A673 (cell line): ENCODE measurements around the gene UBXN7. TPM values are rescaled to one million over a fixed set of nuclear protein-coding genes. Genes with fewer than 3 reads are reported as not detected.
"Not testable (repeated sequence)": the region's sequence is repeated elsewhere in the genome, so short reads cannot be mapped to it uniquely, and the experiment has no call there.

Experiments
- BruUV-seq: library from RNA; stranded (reverse); fragments of 400-500 nt; replicated peaks from 2 replicates; lab custom pipeline; 2021; lab: Mats Ljungman, UMichigan
- CTCF ChIA-PET: fragments of 300-600 bp; sonication (Branson Sonifier 250); formaldehyde crosslinking; loops from one replicate; lab custom pipeline; 2022; ENCODE audit warnings: antibody characterized with exemption; lab: Charles Lee
- POLR2A ChIA-PET: fragments of 300-600 bp; sonication (Branson Sonifier 250); formaldehyde crosslinking; loops from one replicate; lab custom pipeline; 2022; ENCODE audit warnings: antibody characterized with exemption; ENCODE audit not compliant: low non-redundant PET; lab: Charles Lee
- DNase-seq: peaks from one replicate; pipeline ENCODE4 v3.0.0-alpha.2; 2015; ENCODE audit warnings: low spot score
- H3K27ac ChIP-seq: fragments of 200-600 bp; sonication (generic); 2 replicates; pipeline ENCODE4 v1.5.1; 2016; ENCODE audit warnings: mixed run types, low read depth, mild to moderate bottlenecking, mixed read lengths, antibody characterized with exemption, low read length; ENCODE audit not compliant: poor library complexity, severe bottlenecking
- H3K27me3 ChIP-seq: fragments of 200-600 bp; sonication (generic); replicated peaks from 2 replicates; pipeline ENCODE4 v1.6.1; 2017; ENCODE audit warnings: mixed run types, low read depth, mild to moderate bottlenecking, mixed read lengths, antibody characterized with exemption, low read length; ENCODE audit not compliant: insufficient read depth, poor library complexity
- H3K36me3 ChIP-seq: fragments of 200-600 bp; sonication (generic); 2 replicates; pipeline ENCODE4 v1.6.1; 2016; ENCODE audit warnings: mixed run types, mild to moderate bottlenecking, mixed read lengths, antibody characterized with exemption, low read length; ENCODE audit not compliant: insufficient read depth, poor library complexity, severe bottlenecking
- H3K4me1 ChIP-seq: fragments of 200-600 bp; sonication (generic); 2 replicates; pipeline ENCODE4 v1.6.1; 2017; ENCODE audit warnings: mixed run types, mild to moderate bottlenecking, mixed read lengths, antibody characterized with exemption, low read length; ENCODE audit not compliant: insufficient read depth, poor library complexity, severe bottlenecking
- H3K4me3 ChIP-seq: fragments of 200-600 bp; sonication (generic); 2 replicates; pipeline ENCODE4 v1.5.1; 2016; ENCODE audit warnings: low read depth, mixed run types, mild to moderate bottlenecking, mixed read lengths, low read length; ENCODE audit not compliant: poor library complexity, severe bottlenecking
- H3K9me3 ChIP-seq: fragments of 200-600 bp; sonication (generic); 2 replicates; pipeline ENCODE4 v1.6.1; 2016; ENCODE audit warnings: mixed run types, low read depth, mild to moderate bottlenecking, mixed read lengths, antibody characterized with exemption, low read length; ENCODE audit not compliant: poor library complexity, severe bottlenecking
- EZH2 ChIP-seq: fragments of 200-600 bp; sonication (generic); IDR thresholded peaks from 2 replicates; pipeline ENCODE4 v1.6.1; 2017; ENCODE audit warnings: borderline replicate concordance, low read depth, mild to moderate bottlenecking, mixed read lengths, antibody characterized with exemption, low read length; ENCODE audit not compliant: poor library complexity, severe bottlenecking
- intact Hi-C: fragments of 100-400 bp; cut with micrococcal nuclease; formaldehyde crosslinking; loops from one replicate; pipeline ENCODE4 v1.10.0; 2022; ENCODE audit not compliant: unreplicated experiment
- total RNA-seq: library from RNA; stranded (reverse); gene quantifications from 2 replicates; pipeline ENCODE4 v1.2.3, GENCODE V29; 2021
- TF ChIP-seq, protein P1 (sequence below): fragments of 300-800, 200-600 bp; sonication (generic); conservative IDR thresholded peaks from 2 replicates; pipeline ENCODE4 v1.5.1; 2017; ENCODE audit warnings: low read depth, mild to moderate bottlenecking, antibody characterized with exemption, low read length, moderate library complexity, mixed read lengths

UBXN7 gene
- total RNA-seq, 1 experiment from 2014 or later: 94.2 TPM

DNA sequence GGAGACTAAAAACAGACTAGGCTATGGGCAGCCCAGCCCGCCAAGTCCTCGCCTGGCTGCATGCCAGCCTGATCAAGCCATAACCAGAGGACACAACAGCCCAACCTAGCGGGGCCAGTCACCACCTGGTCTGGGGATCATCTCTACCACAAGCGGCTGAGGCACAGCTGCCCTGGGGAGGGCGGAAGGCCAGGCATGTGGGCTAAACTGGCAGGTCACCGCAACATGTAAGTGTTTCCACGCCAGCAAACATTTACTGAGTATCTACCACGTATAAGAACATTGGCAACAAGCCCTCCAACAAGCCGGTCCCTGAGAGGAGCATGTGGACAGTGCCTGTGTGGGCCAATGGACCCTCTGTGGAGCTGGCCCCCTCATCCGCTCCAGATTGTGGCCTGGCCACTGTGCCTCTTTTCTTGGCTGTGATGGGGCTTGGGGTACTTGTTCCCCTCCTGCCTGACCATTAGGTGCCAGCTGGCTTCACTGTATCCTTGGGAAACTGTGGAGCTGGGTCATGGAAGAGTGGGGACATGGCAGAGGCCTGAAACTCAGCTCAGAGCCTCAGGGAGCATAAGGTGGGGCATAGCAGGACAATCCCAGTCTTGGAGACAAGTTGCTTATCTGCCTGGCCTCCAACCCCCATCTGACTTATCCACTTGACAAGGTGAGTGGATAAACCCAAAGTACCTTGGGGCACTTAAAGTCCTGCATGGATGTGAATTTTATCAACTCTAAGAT is 9.0 kb downstream of the UBXN7 start:
- no peak for DNase-seq
- Histone ChIP-seq H3K36me3 (no peaks in the 10 kb centered on the region), H3K27ac (no peak overlapping the region), H3K4me3 (no peak overlapping the region), H3K9me3 (no peaks in the 10 kb centered on the region), H3K27me3 (no peaks in the 10 kb centered on the region), H3K4me1 (no peaks in the 10 kb centered on the region)
- intact Hi-C loops: no loop called here
- CTCF ChIA-PET: interaction anchor here (0.7 kb wide), 1 partner anchor 698 kb away, joined by 4 read pairs; no protein-coding TSS in a partner anchor
- POLR2A ChIA-PET: no interaction called here
- TF ChIP-seq, protein P1, sequence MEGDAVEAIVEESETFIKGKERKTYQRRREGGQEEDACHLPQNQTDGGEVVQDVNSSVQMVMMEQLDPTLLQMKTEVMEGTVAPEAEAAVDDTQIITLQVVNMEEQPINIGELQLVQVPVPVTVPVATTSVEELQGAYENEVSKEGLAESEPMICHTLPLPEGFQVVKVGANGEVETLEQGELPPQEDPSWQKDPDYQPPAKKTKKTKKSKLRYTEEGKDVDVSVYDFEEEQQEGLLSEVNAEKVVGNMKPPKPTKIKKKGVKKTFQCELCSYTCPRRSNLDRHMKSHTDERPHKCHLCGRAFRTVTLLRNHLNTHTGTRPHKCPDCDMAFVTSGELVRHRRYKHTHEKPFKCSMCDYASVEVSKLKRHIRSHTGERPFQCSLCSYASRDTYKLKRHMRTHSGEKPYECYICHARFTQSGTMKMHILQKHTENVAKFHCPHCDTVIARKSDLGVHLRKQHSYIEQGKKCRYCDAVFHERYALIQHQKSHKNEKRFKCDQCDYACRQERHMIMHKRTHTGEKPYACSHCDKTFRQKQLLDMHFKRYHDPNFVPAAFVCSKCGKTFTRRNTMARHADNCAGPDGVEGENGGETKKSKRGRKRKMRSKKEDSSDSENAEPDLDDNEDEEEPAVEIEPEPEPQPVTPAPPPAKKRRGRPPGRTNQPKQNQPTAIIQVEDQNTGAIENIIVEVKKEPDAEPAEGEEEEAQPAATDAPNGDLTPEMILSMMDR: no peak
- TF ChIP-seq EZH2: no peak
- BruUV-seq: no TSS peak

DNA sequence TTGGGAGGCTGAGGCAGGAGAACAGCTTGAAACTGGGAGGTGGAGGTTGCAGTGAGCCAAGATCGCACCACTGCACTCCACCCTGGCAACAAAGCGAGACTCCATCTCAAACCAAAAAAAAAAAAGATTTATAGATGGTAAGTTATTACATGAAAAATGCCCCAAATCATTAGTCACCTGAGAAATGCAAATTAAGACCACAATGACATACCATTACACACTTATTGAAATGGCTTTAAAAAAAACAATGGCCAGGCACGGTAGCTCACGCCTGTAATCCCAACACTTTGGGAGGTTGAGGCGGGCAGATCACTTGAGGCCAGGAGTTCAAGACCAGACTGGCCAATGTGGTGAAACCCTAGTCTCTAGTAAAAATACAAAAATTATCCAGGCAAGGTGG is 10.6 kb downstream of the UBXN7 start:
- POLR2A ChIA-PET: interaction anchor here (0.6 kb wide), 1 partner anchor 69 kb away, joined by 4 read pairs; no protein-coding TSS in a partner anchor
- H3K36me3 ChIP-seq, DNase-seq, intact Hi-C loops, CTCF ChIA-PET, H3K4me1 ChIP-seq, BruUV-seq, H3K4me3 ChIP-seq, H3K27me3 ChIP-seq, H3K9me3 ChIP-seq, H3K27ac ChIP-seq: not testable (repeated sequence)

DNA sequence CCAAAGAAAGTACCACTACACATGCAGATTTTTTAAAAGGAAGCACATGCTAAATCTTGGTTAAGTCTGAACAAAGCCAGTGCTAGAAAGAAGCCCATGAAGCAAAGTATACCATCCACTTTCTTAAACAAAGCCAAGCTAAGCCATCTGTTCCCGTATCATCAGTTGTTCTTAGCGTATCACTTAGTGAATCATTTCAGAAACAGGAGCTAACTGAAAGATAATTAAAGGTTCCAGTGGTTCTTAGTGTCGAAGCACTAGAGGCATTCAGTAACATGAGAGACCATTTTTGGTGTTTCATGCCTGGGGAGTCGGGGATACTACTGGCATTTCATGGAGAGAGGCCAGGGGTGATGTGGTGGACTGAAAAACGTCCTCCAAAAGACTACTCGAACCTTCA is 12.8 kb downstream of the UBXN7 start:
- intact Hi-C loops: no loop called here

More for the DNA sequence above, 12.8 kb downstream of the UBXN7 start:
- ChIA-PET POLR2A (no interaction called here), CTCF (no interaction called here)
- Histone ChIP-seq H3K4me1 (no peaks in the 10 kb centered on the region), H3K4me3 (no peak overlapping the region), H3K27ac (no peak overlapping the region), H3K9me3 (no peaks in the 10 kb centered on the region), H3K27me3 (no peaks in the 10 kb centered on the region), H3K36me3 (no peaks in the 10 kb centered on the region)
- no TSS peak for BruUV-seq
- DNase-seq: no peak
- TF ChIP-seq, protein P1: no peak
- no peak for TF ChIP-seq EZH2
